ENCODE measurements around the gene EEPD1. TPM values are rescaled to one million over a fixed set of nuclear protein-coding genes. Genes with fewer than 3 reads are reported as not detected.

Gene EEPD1
- total RNA-seq, 2 donors from 2014 or later, result 4.0 to 6.8 TPM

GRCh38 chr7:36128448-36129047, 24.5 kb upstream of the EEPD1 start:
- peak; percentile 68 to 83 for TF ChIP-seq CTCF (IDR thresholded peaks at IDR 0.05)

GRCh38 chr7:36129048-36129534, 24.0 kb upstream of the EEPD1 start:
- H3K9me3 ChIP-seq, result no peaks in the 10 kb centered on the region
- peaks cover 0 to 31% of the 10 kb centered on the region in 2 donors for H3K4me1 ChIP-seq
- H3K27ac ChIP-seq, result peak overlapping the region; percentile 76 to 89
- no peak overlapping the region for H3K4me3 ChIP-seq
- no peaks in the 10 kb centered on the region for H3K36me3 ChIP-seq
- DNase-seq (ENCODE audit: low spot score), result peak; percentile 68
- no peaks in the 10 kb centered on the region for H3K27me3 ChIP-seq
- no peak for TF ChIP-seq CTCF (IDR thresholded peaks at IDR 0.05)

More at GRCh38 chr7:36128448-36129047, 24.5 kb upstream of the EEPD1 start:
- no peak overlapping the region for H3K4me3 ChIP-seq
- no peaks in the 10 kb centered on the region for H3K36me3 ChIP-seq
- peak overlapping the region; percentile 76 to 89 for H3K27ac ChIP-seq
- peaks cover 0 to 31% of the 10 kb centered on the region in 2 donors for H3K4me1 ChIP-seq
- H3K27me3 ChIP-seq, result no peaks in the 10 kb centered on the region
- no peaks in the 10 kb centered on the region for H3K9me3 ChIP-seq
- DNase-seq (ENCODE audit: low spot score), result peak; percentile 85

- Histone ChIP-seq H3K9me3 (no peaks in the 10 kb centered on the region), H3K4me3 (no peak overlapping the region), H3K27me3 (no peaks in the 10 kb centered on the region), H3K36me3 (no peaks in the 10 kb centered on the region), H3K27ac (peak overlapping the region in 1 of 2 donors; percentile 39), H3K4me1 (peaks cover 0 to 31% of the 10 kb centered on the region in 2 donors)
- no peak for DNase-seq (ENCODE audit: low spot score)
- TF ChIP-seq CTCF (IDR thresholded peaks at IDR 0.05), result no peak
Observed at GRCh38 chr7:36130236-36130945, 22.7 kb upstream of the EEPD1 start.

GRCh38 chr7:36131026-36131425, 22.0 kb upstream of the EEPD1 start:
- no peak for TF ChIP-seq CTCF (IDR thresholded peaks at IDR 0.05)
- H3K9me3 ChIP-seq, result no peaks in the 10 kb centered on the region
- peaks cover 0 to 31% of the 10 kb centered on the region in 2 donors for H3K4me1 ChIP-seq
- DNase-seq (ENCODE audit: low spot score), result no peak
- no peaks in the 10 kb centered on the region for H3K27me3 ChIP-seq
- no peaks in the 10 kb centered on the region for H3K36me3 ChIP-seq
- peak overlapping the region in 1 of 2 donors; percentile 39 for H3K27ac ChIP-seq
- H3K4me3 ChIP-seq, result no peak overlapping the region

GRCh38 chr7:36131499-36131898, 21.6 kb upstream of the EEPD1 start:
- DNase-seq (ENCODE audit: low spot score), result no peak
- no peaks in the 10 kb centered on the region for H3K9me3 ChIP-seq
- no peak overlapping the region for H3K27ac ChIP-seq
- H3K36me3 ChIP-seq, result no peaks in the 10 kb centered on the region
- H3K27me3 ChIP-seq, result no peaks in the 10 kb centered on the region
- peaks cover 0 to 31% of the 10 kb centered on the region in 2 donors for H3K4me1 ChIP-seq
- TF ChIP-seq CTCF (IDR thresholded peaks at IDR 0.05), result no peak
- H3K4me3 ChIP-seq, result no peak overlapping the region

Measured in right atrium auricular region (tissue), 2 donors.